ENCODE data around the gene INTS11.

INTS11 gene

DNA sequence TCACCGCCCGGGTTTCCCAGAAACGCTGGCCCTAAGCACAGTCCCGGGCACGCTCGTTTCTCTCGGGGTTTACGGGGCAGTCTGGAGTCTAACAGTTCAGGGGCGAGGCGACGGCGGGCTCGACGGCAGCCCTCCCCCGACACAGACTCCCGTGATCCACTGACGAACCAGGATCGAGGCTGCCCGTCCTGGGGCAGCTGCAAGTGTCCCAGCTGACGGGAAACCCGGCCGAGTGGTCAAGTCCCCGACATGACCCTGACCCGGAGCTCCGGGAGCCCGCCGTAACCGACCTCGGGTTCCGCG, 51.3 kb downstream of the INTS11 start:
- DNase-seq (ENCODE audit: low read depth in 1 of 2, low spot score in 1 of 2), result no peak
- in situ Hi-C loops (cut with HindIII; ENCODE audit: low pct_unique_long_range_greater_than_20kb, low sequenced_read_pairs), result no loop called here
- TF ChIP-seq JUND (IDR thresholded peaks at IDR 0.05; ENCODE audit: low read depth), result no peak

DNA sequence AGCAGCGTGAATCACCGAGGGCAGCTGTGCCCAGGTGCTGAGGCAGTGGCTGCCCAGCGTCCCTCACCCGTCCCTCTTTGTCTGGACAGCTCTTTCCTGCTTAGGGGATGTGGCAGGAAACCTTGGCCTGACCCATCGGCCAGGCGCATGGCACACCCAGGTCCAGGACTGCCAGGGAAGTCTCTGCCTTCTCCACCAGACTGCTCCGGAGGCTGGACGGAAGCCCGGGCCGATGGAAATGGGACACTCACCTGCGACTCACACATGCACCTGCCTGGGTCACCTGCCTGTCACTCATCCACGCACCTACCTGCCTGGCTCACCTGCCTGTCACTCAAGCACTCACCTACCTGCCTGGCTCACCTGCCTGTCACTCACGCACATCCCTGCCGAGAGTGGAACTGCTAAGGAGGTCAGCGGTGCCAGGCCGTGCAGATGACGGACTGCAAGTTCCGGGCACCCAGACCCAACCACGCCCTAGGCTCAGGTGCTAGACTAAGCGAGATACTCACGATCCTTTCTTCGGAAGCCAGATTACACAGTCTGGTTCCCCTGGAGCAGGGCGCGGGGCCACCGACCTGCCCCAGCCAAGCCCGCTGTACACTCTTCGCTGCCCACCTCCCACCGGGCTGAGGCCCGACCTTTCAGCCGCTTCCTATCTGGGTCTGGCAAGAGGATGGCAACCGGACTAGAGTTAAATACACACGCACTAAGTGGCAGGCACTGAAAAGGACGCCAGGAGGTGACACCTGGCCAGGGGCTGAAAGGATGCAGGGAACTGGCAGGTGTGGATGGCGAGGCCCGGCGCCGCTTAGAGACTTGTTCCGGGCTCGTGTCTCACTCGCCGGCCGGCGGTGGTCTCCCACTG, 51.9 kb downstream of the INTS11 start:
- TF ChIP-seq JUND (IDR thresholded peaks at IDR 0.05; ENCODE audit: low read depth), result no peak
- peak; percentile 91 to 93 for DNase-seq (ENCODE audit: low read depth in 1 of 2, low spot score in 1 of 2)
- in situ Hi-C loops (cut with HindIII; ENCODE audit: low pct_unique_long_range_greater_than_20kb, low sequenced_read_pairs), result no loop called here

DNA sequence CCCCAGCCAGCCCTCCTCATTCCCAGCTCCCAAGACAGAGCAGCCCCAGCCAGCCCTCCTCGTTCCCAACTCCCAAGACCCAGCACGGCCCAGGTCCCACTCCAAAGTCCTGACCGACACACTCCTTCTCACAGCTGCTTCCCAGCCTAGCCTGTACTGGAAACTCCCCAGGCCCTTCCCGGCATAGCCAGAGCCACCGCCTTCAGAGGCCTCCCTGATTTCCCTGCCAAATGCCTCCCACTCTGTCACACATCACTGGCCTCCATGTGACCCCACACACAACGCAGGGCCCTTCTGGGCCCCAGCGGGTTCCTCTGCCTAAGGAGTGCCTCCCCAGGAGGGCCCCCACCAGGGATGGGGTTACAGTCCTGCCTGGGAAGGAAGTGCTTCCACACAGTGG, 53.6 kb downstream of the INTS11 start:
- in situ Hi-C loops (cut with HindIII; ENCODE audit: low pct_unique_long_range_greater_than_20kb, low sequenced_read_pairs), result no loop called here
- no peak for DNase-seq (ENCODE audit: low read depth in 1 of 2, low spot score in 1 of 2)

DNA sequence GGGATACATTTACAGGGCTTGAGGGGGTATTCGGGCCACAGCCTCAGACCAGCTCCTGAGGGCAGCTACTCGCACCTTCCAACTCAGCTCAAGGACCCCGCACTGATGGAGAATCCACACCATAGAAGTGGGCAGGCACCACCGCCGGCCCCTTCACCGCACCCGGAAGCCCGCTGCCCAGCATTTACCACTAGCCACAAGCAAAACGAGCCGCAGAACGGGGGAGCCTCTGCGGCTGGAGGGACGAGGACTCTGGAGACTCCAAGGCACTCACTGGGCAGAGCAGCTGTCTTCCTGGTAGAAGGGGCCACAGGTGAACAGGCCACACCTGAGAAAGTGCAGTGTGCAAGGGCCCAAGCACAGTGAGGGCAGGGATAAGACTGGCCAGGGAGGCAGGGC, 56.2 kb downstream of the INTS11 start:
- in situ Hi-C loops (cut with HindIII; ENCODE audit: low pct_unique_long_range_greater_than_20kb, low sequenced_read_pairs), result no loop called here
- no peak for TF ChIP-seq JUND (IDR thresholded peaks at IDR 0.05; ENCODE audit: low read depth)
- DNase-seq (ENCODE audit: low read depth in 1 of 2, low spot score in 1 of 2), result no peak

More for the DNA sequence above, 53.6 kb downstream of the INTS11 start:
- TF ChIP-seq JUND (IDR thresholded peaks at IDR 0.05; ENCODE audit: low read depth), result no peak

DNA sequence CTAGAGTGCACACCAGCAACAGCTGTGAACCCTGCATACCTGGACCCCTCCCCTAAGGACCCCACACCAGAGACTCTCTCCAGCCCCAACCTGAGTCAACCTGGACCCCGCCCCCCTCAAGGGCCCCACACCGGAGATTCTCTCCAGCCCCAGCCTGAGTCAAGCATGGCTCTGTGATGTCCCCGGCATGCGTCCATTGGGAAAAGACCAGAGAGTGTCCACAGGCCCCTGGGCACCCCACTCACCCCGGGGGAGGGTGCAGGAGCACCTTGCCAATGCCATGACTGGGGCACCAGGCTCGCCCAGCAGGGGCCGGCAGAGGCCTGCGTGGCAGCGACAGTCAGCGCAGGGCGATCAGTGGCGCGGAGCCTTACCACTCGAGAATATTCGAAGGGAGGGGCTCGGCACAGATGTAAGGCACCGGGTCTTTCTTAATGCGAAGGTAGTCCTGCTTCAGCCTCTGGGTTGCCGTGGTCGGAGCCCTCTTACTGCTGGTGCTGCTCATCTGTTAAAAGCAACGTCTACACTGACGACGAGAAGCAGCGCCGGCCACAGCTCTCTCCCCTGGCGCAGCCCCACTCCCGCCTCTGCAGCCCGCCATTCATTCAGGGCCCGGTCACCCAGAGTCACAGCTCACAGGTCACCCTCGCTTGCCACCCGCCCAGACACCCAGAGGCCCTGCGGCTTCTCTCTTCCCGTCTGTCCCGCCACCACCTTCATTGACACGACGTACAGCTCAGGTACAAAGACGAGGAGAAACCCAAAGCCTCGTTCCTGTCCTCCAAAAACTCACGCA, 56.8 kb downstream of the INTS11 start:
- no peak for DNase-seq (ENCODE audit: low read depth in 1 of 2, low spot score in 1 of 2)
- no peak for TF ChIP-seq JUND (IDR thresholded peaks at IDR 0.05; ENCODE audit: low read depth)
- in situ Hi-C loops (cut with HindIII; ENCODE audit: low pct_unique_long_range_greater_than_20kb, low sequenced_read_pairs), result no loop called here

DNA sequence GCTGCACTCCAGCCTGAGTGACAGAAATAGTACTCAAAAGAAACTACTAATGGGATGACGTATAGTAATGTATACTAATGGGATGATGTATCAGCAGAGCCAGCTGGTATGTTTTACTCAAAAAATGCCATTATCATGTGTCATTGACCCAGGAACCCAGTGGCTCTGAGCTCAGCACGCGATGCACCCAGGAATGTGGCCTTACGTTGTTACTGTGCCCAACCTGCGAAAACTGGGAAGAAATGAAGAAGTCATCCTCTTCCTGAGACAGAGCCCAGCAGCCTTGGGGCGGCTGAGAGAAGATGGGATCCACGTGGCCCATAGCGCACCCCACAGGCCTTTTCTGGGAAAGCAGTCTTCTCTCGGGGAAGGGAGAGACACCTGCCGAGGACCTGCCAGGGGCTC, 59.6 kb downstream of the INTS11 start:
- TF ChIP-seq JUND (IDR thresholded peaks at IDR 0.05; ENCODE audit: low read depth), result no peak
- in situ Hi-C loops (cut with HindIII; ENCODE audit: low pct_unique_long_range_greater_than_20kb, low sequenced_read_pairs), result no loop called here
- DNase-seq (ENCODE audit: low read depth in 1 of 2, low spot score in 1 of 2), result no peak

DNA sequence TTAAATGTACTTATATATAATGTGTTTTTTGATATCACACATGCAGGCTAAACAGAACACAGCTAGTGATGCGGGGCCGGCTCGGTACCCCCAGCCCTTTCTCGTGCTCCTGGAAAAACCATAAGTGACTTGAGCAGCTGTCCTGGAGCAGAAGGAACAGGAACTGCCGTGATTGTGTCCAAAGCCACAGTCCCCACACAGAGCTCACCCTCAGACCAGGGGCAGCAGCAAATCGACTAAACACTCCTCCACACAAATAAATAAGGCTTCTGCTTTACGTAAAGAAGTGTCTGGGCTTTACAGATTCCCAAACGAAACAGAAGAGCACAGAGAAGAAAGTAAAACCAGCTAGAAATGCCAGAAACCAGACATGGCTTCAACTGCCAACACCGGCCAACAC, 60.4 kb downstream of the INTS11 start:
- no peak for TF ChIP-seq JUND (IDR thresholded peaks at IDR 0.05; ENCODE audit: low read depth)
- no peak for DNase-seq (ENCODE audit: low read depth in 1 of 2, low spot score in 1 of 2)
- in situ Hi-C loops (cut with HindIII; ENCODE audit: low pct_unique_long_range_greater_than_20kb, low sequenced_read_pairs), result no loop called here

DNA sequence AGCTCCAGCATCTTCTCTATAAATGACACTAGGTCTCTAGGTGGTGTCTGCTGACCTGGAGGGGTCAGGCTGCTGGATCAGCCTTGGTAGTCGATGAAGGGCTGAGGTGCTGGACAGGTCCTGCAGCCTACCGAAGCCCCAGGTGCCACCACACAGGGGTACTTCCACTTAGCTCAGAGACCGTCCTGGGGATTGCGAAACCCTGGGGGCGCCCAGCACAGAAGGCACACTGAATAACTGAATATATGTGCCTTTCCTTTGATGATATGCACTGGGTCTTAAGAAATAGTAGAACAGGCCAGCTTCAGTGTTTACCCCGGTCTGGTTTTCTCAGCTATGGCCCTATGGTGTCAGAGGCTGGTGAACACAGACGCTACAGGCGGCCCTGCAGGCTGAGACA, 61.7 kb downstream of the INTS11 start:
- TF ChIP-seq JUND (IDR thresholded peaks at IDR 0.05; ENCODE audit: low read depth), result no peak
- DNase-seq (ENCODE audit: low read depth in 1 of 2, low spot score in 1 of 2), result no peak
- in situ Hi-C loops (cut with HindIII; ENCODE audit: low pct_unique_long_range_greater_than_20kb, low sequenced_read_pairs), result no loop called here

DNA sequence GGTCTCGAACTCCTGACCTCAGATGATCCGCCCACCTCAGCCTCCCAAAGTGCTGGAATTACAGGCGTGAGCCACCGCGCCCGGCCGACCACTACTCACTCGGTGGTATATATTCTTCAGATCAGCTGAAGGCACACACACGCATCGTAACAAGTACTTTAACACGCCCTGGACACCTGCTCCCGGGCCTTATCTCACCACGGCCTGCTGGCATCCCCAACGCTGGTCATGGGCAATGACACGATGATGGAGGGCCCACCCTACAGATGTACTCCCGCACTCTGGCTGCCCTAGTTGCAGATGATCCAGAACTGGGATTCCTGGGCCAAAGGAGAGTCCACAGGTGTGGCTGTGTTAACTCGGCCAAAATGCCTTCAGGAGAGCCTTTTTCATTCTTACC, 62.4 kb downstream of the INTS11 start:
- no peak for TF ChIP-seq JUND (IDR thresholded peaks at IDR 0.05; ENCODE audit: low read depth)
- DNase-seq (ENCODE audit: low read depth in 1 of 2, low spot score in 1 of 2), result no peak
- in situ Hi-C loops (cut with HindIII; ENCODE audit: low pct_unique_long_range_greater_than_20kb, low sequenced_read_pairs), result no loop called here
